GM23248 (cell line): ENCODE results near the gene TENM3. TPM values are rescaled to one million over a fixed set of nuclear protein-coding genes. Genes with fewer than 3 reads are reported as not detected.

ENCODE experiments used
- DNase-seq: peaks from one replicate; pipeline ENCODE4 v3.0.0-alpha.2; 2015
- H2AFZ ChIP-seq: fragments of 200-600 bp; sonication (generic); 2 replicates; pipeline ENCODE4 v1.6.1; 2016; ENCODE audit warnings: antibody characterized with exemption
- H3F3A ChIP-seq: fragments of 200-600 bp; sonication (generic); 2 replicates; pipeline ENCODE4 v1.6.1; 2016; ENCODE audit warnings: mild to moderate bottlenecking, antibody characterized with exemption, mixed run types; ENCODE audit not compliant: insufficient read depth
- H3K27ac ChIP-seq: fragments of 200-600 bp; sonication (generic); 2 replicates; pipeline ENCODE4 v1.5.1; 2016; ENCODE audit warnings: mild to moderate bottlenecking
- H3K27me3 ChIP-seq: fragments of 200-600 bp; sonication (generic); replicated peaks from 2 replicates; pipeline ENCODE4 v1.6.1; 2016; ENCODE audit warnings: mild to moderate bottlenecking; ENCODE audit not compliant: insufficient read depth
- H3K36me3 ChIP-seq: fragments of 200-600 bp; sonication (generic); 2 replicates; pipeline ENCODE4 v1.6.1; 2016; ENCODE audit warnings: low read depth, mild to moderate bottlenecking
- H3K4me1 ChIP-seq: fragments of 200-600 bp; sonication (generic); 2 replicates; pipeline ENCODE4 v1.6.1; 2016; ENCODE audit warnings: mild to moderate bottlenecking; ENCODE audit not compliant: insufficient read depth
- H3K4me2 ChIP-seq: fragments of 200-600 bp; sonication (generic); one replicate; pipeline ENCODE4 v1.6.1; 2016; ENCODE audit warnings: mild to moderate bottlenecking; ENCODE audit not compliant: unreplicated experiment
- H3K4me3 ChIP-seq: fragments of 200-600 bp; sonication (generic); 2 replicates; pipeline ENCODE4 v1.5.1; 2016; ENCODE audit warnings: mild to moderate bottlenecking
- H3K79me2 ChIP-seq: fragments of 200-600 bp; sonication (generic); 2 replicates; pipeline ENCODE4 v1.6.1; 2016; ENCODE audit warnings: mild to moderate bottlenecking; ENCODE audit not compliant: insufficient read depth
- H3K9ac ChIP-seq: fragments of 200-600 bp; sonication (generic); 2 replicates; pipeline ENCODE4 v1.6.1; 2016; ENCODE audit warnings: mild to moderate bottlenecking
- H3K9me2 ChIP-seq: fragments of 200-600 bp; sonication (generic); 2 replicates; pipeline ENCODE4 v1.6.1; 2016; ENCODE audit warnings: mixed run types, mild to moderate bottlenecking, moderate library complexity; ENCODE audit not compliant: insufficient read depth
- H3K9me3 ChIP-seq: fragments of 200-600 bp; sonication (generic); one replicate; pipeline ENCODE4 v1.6.1; 2017; ENCODE audit warnings: low read depth
- H4K20me1 ChIP-seq: fragments of 200-600 bp; sonication (generic); 2 replicates; pipeline ENCODE4 v1.6.0; 2016; ENCODE audit not compliant: insufficient read depth
- EZH2 ChIP-seq: fragments of 200-600 bp; sonication (generic); IDR thresholded peaks from 2 replicates; pipeline ENCODE4 v1.6.1; 2018; ENCODE audit warnings: antibody characterized with exemption, mild to moderate bottlenecking; ENCODE audit not compliant: insufficient read depth, poor library complexity, severe bottlenecking
- EZH2phosphoT487 ChIP-seq: fragments of 200-600 bp; sonication (generic); IDR thresholded peaks from 2 replicates; pipeline ENCODE4 v1.6.1; 2018; ENCODE audit warnings: antibody characterized with exemption, moderate library complexity, mild to moderate bottlenecking, low read depth; ENCODE audit not compliant: insufficient read depth
- WGBS, 2 experiments: methylation state at CpG; one replicate each; pipeline ENCODE4 v1.1.6; 2015 to 2017; ENCODE audit warnings: low lambda C conversion rate in 2 of 2, low coverage in 1 of 2; ENCODE audit errors: missing lambda C conversion rate in 2 of 2; 5-methylcytosine and 5-hydroxymethylcytosine counted together
- in situ Hi-C: fragments of 300-500 bp; cut with MboI; formaldehyde crosslinking; loops from 2 replicates; pipeline ENCODE4 v1.15.0; 2020
- polyA plus RNA-seq: library from polyadenylated mRNA; unstranded; fragments of >200 nt; fragmentation: Nextera tagmentation; extraction: Ambion mirVana; gene quantifications from 2 replicates; pipeline ENCODE4 v1.2.1, GENCODE V29; 2016
- total RNA-seq: library from RNA; depleted of rRNA; stranded (reverse); fragments of >200 nt; shearing (Covaris generic); gene quantifications from 2 replicates; pipeline ENCODE4 v1.2.3, GENCODE V29; 2014

The TENM3 gene
- total and polyA plus RNA-seq, 2 experiments from 2014 or later: 0.83 to 8.1 TPM

- Histone ChIP-seq H3K9me2 (no peaks in the 10 kb centered on the region), H2AFZ (no peak overlapping the region), H3K4me1 (no peaks in the 10 kb centered on the region), H3K9me3 (no peaks in the 10 kb centered on the region), H3K4me2 (no peak overlapping the region), H3K36me3 (no peaks in the 10 kb centered on the region), H3K79me2 (no peaks in the 10 kb centered on the region), H3K27ac (no peak overlapping the region), H4K20me1 (no peaks in the 10 kb centered on the region), H3F3A (no peaks in the 10 kb centered on the region), H3K9ac (no peak overlapping the region), H3K27me3 (no peaks in the 10 kb centered on the region), H3K4me3 (no peak overlapping the region)
- no peak for DNase-seq
- in situ Hi-C loops: no loop called here
- WGBS, 2 experiments: 49 to 62% methylated on average over 6 of the region's 6 CpGs
- TF ChIP-seq EZH2phosphoT487: no peak
- no peak for TF ChIP-seq EZH2
Observed at GRCh38 chr4:182628544-182628943, 385.3 kb downstream of the TENM3 start.

DNA sequence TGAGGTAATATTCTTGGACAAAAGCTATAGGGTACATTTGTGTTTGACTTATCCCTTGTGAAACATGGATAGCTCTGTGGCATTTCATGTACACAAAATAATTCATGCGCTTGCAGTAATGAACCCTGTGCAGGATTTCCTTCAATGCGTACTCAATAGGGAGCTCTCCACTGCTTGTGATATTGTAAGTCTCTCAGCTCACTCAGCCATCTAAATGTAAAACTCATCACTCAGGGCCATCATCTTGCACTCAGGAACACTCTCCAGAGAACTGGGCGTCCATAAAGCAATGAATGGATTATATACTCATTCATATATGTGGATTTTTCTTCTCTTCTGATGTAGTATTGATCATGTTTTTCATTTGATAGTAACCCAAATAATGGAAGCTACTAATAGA lies 385.9 kb downstream of the TENM3 start:
- no peaks in the 10 kb centered on the region for H3K79me2 ChIP-seq
- no peak overlapping the region for H3K4me3 ChIP-seq
- no peaks in the 10 kb centered on the region for H3K27me3 ChIP-seq
- no peaks in the 10 kb centered on the region for H3K4me1 ChIP-seq
- H3K36me3 ChIP-seq: no peaks in the 10 kb centered on the region
- H3K9me2 ChIP-seq: no peaks in the 10 kb centered on the region
- TF ChIP-seq EZH2: no peak
- TF ChIP-seq EZH2phosphoT487: no peak
- no peaks in the 10 kb centered on the region for H3F3A ChIP-seq
- no peak for DNase-seq
- H3K27ac ChIP-seq: no peak overlapping the region
- no peaks in the 10 kb centered on the region for H4K20me1 ChIP-seq
- no peaks in the 10 kb centered on the region for H3K9me3 ChIP-seq
- no peak overlapping the region for H3K4me2 ChIP-seq
- WGBS, 2 experiments: 55 to 70% methylated on average over 3 of the region's 3 CpGs
- H2AFZ ChIP-seq: no peak overlapping the region
- in situ Hi-C loops: no loop called here
- H3K9ac ChIP-seq: no peak overlapping the region

GRCh38 chr4:182640491-182640890 lies 397.3 kb downstream of the TENM3 start:
- H3K9ac ChIP-seq: no peak overlapping the region
- DNase-seq: no peak
- peaks cover 9% of the 10 kb centered on the region; the same call in 1 of the 2 replicates for H3F3A ChIP-seq
- H3K27ac ChIP-seq: no peak overlapping the region
- no peak overlapping the region for H3K4me2 ChIP-seq
- no peaks in the 10 kb centered on the region for H3K79me2 ChIP-seq
- H3K4me3 ChIP-seq: no peak overlapping the region
- TF ChIP-seq EZH2phosphoT487 (no peak), EZH2 (no peak)
- no peak overlapping the region for H2AFZ ChIP-seq
- peaks cover 17% of the 10 kb centered on the region; the same call in 1 of the 2 replicates for H3K4me1 ChIP-seq
- no peaks in the 10 kb centered on the region for H3K9me2 ChIP-seq
- no peaks in the 10 kb centered on the region for H4K20me1 ChIP-seq
- H3K27me3 ChIP-seq: 0 out of 2 replicates have a peak, but pooled peaks cover 4% of the 10 kb centered on the region
- in situ Hi-C loops: no loop called here
- WGBS, 2 experiments: 74 to 79% methylated on average over 3 of the region's 3 CpGs
- no peaks in the 10 kb centered on the region for H3K36me3 ChIP-seq
- no peaks in the 10 kb centered on the region for H3K9me3 ChIP-seq

DNA sequence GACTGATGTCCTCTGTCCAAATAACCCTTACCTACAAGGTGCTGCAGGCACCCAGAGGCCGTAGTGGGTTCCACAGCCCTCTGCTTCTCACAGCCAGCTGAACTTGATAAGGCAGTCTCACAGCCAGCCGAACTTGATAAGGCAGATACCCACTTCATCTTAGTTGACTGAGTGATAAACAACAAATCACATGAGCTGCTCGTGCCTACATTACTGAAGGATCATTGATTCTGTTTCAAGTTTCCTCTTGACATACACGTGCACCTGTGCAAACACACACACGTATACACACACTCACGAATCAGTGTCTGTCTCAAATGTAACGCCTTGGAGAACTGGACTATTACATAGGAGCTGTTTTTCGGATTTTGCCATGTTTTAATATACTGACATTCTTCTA lies 397.7 kb downstream of the TENM3 start:
- Histone ChIP-seq H3K9me3 (no peaks in the 10 kb centered on the region), H3F3A (peaks cover 9% of the 10 kb centered on the region; the same call in 1 of the 2 replicates), H2AFZ (no peak overlapping the region), H3K79me2 (no peaks in the 10 kb centered on the region), H3K9me2 (no peaks in the 10 kb centered on the region), H3K4me1 (peaks cover 17% of the 10 kb centered on the region; the same call in 1 of the 2 replicates), H4K20me1 (no peaks in the 10 kb centered on the region), H3K4me2 (no peak overlapping the region), H3K36me3 (no peaks in the 10 kb centered on the region), H3K27ac (no peak overlapping the region), H3K9ac (no peak overlapping the region), H3K4me3 (no peak overlapping the region), H3K27me3 (0 out of 2 replicates have a peak, but pooled peaks cover 4% of the 10 kb centered on the region)
- TF ChIP-seq EZH2 (no peak), EZH2phosphoT487 (no peak)
- in situ Hi-C loops: no loop called here
- no peak for DNase-seq
- 55 to 62% methylated on average over 8 of the region's 8 CpGs for WGBS, 2 experiments
